HG03565 (cell line): ENCODE data around the gene CYTL1.

Experiments used
- ATAC-seq: cut with Tn5 transposase; IDR thresholded peaks from one replicate; pipeline ENCODE4 v1.9.1; 2021; ENCODE audit warnings: mild to moderate bottlenecking, moderate library complexity; ENCODE audit not compliant: unreplicated experiment

Gene CYTL1

DNA sequence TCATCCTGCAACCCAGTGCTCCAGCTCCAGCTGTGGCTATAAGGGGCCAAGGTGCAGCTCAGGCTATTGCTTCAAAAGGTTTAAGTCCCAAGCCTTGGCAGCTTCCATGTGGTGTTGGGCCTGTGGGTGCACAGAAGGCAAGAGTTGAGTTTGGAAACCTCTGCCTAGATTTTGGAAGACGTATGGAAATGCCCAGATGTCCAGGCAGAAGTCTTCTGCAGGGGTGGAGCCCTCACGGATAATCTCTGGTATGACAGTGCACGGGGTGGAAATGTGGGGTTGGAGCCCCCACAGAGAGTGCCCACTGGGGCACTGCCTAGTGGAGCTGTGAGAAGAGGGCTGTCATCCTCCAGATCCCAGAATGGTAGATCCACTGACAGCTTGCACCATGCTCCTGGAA is 44.5 kb downstream of the CYTL1 start:
- ATAC-seq = no peak

DNA sequence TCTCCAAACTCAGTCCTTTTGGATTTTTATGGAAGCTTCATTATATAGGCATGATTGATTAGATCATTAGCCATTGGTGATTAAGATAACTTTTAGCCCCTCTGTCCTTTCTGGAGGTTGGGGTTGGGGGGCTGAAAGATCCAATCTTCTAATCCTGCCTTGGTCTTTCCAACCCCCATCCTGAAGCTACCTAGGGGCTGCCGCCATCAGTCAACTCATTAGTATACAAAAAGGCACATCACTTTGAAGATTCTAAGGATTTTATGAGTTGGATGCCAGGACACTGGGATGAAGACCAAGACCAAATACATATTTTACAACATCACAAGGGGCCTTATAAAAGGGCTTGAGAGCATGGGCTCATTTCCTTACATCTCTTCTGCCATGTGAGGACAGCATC is 47.5 kb downstream of the CYTL1 start:
- ATAC-seq = no peak

DNA sequence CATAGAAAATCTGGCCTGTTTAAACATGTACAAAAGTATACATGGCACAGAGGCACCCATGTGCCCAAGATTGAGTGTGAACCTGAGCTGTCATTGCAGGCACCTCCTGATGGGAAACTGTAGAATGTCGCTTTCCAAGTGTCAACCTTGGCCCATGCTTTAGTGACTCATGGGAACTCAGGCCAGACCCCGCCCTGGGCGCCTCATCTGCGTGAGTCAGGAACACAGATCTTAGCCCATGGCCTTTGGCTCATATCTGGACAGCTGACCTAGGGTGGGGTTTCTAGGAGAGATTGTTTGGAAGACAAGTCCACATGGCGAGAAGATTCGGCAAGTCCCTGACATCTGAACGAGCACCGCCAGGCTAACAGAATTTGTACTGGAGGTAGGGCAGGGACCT is 50.0 kb downstream of the CYTL1 start:
- no peak for ATAC-seq

DNA sequence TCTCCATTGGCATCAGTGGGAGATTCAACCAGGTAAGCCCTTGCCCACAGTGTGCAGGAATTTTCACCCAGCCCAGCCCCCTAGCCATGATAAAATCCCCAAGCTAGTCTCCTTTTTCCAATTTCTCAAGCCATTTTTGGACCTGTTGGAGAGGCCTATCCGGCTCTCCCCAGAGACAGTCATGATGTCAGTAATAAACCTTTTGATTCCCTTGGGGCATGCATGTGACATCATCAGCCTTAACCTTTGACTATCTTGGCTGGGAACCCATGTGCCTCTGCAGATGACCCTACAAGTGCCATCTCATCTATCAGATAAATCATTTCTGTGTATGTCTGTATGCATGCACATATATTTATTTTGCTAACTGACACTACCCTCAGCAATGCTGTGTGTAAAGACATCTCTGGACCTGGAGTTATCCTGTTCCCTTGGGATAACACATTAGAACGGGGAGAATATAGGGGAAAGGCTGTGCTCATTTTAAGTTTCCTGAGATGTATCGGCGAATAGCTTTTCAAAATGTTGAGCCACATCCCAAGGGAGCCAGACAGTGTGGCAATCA is 51.0 kb downstream of the CYTL1 start:
- no peak for ATAC-seq
